HG03432 (cell line): ENCODE measurements around the gene HADHB.
"Not testable (repeated sequence)": the region's sequence is repeated elsewhere in the genome, so short reads cannot be mapped to it uniquely, and the experiment has no call there.

ENCODE experiments used
- ATAC-seq: cut with Tn5 transposase; IDR thresholded peaks from one replicate; pipeline ENCODE4 v1.9.1; 2021; ENCODE audit warnings: mild to moderate bottlenecking, moderate library complexity; ENCODE audit not compliant: unreplicated experiment

HADHB gene

DNA sequence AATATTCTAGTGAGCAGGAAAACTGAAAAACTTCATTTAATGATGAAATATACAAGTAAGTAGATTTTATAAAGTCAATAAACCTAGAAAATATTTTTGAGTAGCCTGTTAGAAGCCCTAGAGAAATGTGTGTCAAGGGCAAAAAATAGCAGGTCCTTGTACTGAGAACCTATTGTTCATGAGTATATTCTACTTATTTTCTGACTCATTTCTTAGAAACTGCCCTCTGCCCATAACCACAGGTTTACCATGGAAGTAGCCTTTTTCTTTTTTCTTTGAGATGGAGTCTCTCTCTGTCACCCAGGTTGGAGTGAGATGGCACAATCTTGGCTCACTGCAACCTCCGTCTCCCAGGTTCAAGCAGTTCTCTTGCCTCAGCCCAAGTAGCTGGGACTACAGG is 81.8 kb downstream of the HADHB start:
- ATAC-seq = no peak

DNA sequence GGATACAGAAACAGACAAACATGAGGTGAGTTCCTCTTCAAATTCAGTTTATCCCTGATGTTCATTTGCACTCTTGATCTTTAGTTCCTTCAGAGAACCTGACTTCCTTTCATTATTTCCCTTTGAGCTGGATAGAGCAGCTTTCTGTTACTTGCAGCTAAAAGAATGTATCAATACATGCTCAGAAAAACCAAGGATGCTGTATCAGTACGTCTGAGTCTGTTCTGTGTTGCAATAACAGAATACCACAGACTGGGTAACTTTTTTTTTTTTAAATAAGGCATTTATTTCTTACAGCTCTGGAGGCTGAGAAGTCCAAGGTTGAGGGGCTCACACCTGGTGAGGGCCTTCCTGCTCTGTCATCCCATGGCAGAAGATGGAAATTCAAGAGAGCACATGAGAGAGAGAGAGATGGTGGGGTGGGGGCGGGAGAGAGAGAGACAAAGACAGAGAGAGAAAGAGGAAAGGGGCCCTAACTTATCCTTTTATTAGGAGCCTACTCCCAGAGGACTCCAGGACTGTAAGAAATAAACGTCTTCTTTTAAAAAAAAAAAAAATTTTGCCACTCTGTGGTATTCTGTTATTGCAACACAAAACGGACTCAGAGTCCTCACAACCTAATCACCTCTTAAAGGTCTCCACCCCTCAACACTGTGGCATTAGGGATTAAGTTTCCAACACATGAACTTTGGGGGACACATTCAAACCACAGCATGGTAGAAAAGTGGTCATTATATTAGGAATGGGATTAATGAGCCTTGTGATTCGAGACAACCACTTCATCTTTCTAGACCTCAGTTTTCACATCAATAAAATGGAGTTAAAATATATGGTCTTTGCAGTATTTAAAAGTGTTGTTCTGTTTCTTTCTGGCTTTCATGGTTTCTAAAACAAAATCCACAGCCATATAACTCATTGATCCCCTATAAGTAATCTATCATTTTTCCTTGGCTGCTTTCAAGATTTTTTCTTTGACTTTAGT is 82.8 kb downstream of the HADHB start:
- no peak for ATAC-seq

DNA sequence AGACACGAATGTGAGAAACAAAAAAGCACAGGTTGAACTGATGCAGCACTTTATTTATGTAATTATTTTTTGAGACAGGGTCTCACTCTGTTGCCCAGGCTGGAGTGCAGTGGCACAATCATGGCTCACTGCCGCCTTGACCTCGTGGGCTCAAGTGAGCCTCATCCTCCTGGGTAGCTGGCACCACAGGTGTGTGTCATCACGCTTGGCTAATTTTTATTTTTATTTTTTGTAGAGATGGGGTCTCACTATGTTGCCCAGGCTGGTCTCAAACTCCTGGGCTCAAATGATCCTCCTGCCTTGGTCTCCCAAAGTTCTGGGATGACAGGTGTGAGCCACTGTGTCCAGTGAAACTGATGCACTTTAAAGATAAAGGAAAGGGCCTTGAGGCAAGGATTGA is 84.3 kb downstream of the HADHB start:
- not testable (repeated sequence) for ATAC-seq

DNA sequence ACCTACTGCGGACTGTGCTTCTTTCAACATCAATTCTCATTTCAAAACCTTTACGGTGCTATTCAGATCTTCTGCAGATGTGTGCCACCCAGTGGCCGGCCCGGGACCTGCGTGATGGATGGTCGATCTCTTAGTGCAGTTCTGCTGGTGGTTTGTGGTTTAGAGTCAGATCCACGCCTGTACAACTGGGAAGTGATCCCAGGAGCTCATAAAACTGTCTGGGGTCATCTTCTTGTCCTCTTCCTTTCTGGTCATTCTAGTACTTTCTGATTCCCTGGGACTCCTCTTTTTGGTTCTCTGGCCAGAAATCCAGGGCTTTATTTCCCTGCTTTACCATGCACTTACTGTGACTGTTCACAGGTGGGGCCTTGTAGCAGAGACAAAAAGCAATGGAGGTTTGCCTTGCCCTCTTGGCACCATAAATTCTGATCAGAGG is 85.4 kb downstream of the HADHB start:
- peak; percentile 73 for ATAC-seq

DNA sequence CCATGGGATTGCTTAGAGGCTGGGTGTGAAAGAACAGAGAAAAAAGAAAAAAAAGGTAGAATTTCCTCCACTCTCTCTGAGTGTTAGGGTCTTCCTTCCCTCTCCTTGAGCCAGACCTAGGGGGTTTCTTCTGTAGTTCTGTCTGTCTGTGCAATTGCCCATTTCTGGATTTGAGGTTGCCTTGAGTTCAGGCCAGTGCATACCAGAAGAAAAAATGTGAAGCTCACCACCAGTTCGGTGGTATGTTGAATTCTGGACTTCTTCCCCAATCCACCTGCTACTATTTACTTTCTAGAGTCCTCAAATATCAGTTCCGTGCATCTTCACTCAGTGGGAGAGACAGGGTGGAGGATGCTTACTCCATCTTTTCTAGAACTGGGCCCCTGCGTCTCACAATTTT is 85.9 kb downstream of the HADHB start:
- no peak for ATAC-seq

DNA sequence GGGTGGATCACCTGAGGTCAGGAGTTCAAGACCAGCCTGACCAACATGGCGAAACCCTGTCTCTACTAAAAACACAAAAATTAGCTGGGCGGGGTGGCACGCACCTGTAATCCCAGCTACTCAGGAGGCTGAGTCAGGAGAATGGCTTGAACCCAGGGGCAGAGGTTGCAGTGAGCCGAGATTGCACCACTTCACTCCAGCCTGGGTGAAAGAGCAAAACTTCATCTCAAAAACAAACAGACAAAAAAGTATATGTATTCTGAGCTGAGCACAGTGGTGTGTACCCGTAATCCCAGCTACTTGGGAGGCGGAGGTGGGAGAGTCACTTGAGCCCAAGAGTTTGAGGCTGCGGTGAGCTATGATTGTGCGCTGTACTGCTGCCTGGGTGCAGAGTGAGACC is 86.6 kb downstream of the HADHB start:
- ATAC-seq = not testable (repeated sequence)

DNA sequence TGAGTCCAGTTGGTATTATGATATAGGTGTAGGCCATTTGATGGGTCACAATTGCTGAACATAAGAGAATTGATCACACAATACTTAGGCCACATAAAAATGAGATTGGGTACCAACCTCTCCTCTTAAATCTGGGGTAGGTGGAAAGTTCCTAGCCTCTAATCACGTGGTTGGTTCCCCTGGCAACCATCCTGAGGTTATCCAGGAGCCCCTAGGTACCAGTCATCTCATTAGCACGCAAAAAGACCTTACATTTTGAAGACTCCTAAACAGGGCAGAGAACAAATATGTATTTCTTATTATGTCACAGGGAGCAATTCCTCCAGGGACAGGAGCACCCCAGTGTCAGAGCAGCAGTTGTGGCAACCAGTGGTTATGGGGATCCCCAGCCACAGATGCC is 88.6 kb downstream of the HADHB start:
- no peak for ATAC-seq

DNA sequence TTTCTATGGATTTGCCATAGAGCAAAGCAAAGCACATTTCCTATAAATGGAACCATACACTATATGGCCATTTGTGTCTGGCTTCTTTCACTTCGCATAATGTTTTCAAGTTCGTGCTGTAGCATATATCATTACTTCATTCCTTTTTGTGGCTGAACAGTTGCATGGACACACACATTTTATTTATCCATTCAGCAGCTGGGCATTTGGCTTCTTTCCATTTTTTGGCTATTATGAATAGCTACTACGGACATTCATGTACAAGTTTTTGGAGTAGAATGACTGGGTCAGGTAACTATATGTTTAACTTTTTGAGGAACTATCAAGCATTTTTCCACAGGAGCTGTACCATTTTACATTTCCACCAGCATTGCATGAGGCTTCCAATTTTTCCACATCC is 90.5 kb downstream of the HADHB start:
- ATAC-seq = no peak

DNA sequence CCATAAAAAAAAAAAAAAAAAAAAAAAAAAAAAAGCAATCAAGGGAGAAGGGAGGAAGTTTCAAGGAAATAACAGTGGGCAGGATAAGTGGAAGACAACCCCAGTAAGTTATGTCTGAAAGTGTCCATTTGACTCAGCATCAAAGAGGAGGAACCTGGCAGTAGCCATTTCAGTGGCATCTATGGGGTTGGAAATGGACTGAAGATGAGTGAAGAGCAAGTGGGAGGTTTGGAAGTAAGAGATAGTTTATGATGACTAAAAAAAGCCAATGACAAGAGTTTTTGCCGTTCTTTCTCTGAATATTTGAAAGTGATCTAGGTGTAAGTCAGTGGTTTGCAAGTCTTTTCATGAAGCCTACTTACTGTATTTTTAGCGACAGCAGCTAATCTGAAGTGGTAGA is 92.0 kb downstream of the HADHB start:
- no peak for ATAC-seq

DNA sequence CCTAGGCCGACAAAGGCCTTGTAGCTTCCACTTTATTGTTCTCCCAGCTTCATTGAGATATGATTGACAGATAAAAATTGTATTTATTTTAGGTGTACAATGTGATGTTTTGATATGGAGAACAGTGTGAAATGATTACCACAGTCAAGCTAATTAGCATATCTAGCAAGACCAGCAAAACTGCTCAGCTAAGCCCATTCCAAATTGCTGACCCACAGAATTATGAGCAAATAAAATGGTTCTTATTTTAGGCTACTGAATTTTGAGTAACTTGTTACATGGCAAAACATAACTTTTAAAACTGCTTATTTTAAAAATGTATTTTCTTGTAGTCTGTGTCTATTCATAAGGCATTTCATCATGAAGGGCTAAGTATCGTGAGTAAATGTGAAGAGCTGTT is 92.6 kb downstream of the HADHB start:
- ATAC-seq = no peak
